ENCODE data around the gene CRYBG3.

CRYBG3 gene

DNA sequence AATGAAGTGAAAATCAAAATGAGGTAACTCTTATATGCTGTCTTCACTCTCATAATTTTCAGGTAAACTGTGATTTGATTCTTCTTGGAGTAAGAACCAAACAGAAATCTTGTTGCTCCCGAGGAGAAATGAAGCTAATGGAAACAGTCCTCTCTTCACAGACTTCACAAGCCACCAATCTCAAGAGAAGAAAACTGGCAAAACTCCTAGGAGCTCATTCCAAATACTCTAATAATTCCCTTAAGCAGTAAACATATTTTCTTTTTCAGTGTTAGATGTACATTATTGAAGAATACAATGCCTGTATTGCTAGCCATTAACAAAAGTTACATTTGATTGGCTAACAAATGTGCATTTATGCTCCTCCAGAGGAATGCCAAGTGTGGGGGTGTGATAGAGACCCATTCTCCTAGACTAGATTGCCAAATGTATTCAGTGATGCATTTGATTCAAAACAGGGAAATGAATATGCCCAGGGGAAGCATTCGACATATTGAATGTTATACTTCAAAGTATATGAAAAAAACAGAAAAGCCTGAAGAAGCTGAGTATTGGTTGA, 162.2 kb downstream of the CRYBG3 start:
- DNase-seq = no peak

GRCh38 chr3:97987306-97987705, 165.5 kb downstream of the CRYBG3 start:
- DNase-seq = no peak

- no peak for DNase-seq
These were observed 167.2 kb downstream of the CRYBG3 start for GRCh38 chr3:97988784-97989568.

- no peak for DNase-seq
These were observed 168.9 kb downstream of the CRYBG3 start for GRCh38 chr3:97990624-97991292.

DNA sequence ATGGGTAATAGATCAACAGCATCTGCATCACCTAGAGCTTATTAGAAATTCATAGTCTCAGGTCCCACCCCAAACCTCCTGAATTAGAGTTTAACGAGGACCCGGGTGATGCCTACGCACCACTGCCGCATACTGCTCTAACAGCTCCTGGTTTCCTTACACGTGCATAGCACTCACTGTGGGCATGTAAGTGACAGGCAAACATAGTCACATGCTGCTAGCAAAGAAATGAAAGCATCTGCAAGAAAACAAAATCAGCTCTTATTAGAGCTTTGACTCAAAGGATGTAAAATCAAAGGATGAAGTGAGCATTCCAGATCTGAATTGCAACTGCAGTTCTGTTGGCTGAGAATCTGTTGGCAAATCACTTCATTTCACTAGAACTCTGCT, 169.5 kb downstream of the CRYBG3 start:
- no peak for DNase-seq

DNA sequence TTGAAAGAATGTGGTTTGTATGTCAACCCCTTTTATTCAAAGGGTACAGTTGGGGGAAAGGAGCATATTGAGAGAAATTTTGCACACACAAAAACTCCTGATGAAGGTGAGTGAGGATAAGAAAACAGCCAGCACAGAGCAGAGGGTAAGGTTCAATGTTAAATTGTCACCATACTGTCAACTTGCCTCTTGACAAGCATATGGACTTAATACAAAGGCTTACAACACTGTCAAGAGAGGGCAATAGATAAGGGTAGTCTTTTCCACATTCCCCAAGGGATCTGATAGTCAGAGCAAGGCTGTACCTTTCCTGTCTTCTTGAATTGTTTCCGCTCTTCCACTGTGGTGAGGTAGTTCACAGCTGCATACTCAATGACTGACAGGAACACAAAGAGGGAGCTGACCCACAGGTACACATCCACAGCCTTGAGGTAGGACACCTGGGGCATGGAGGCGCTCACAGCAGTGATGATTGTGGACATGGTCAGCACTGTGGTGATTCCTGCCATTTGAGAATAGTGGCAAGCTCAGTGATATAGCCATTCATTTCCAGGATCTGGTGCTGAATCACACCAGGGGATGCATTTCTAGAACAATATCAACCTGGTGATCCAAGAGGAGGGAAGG, 170.8 kb downstream of the CRYBG3 start:
- no peak for DNase-seq

- DNase-seq = no peak
These were observed 171.7 kb downstream of the CRYBG3 start for GRCh38 chr3:97993526-97993925.

DNA sequence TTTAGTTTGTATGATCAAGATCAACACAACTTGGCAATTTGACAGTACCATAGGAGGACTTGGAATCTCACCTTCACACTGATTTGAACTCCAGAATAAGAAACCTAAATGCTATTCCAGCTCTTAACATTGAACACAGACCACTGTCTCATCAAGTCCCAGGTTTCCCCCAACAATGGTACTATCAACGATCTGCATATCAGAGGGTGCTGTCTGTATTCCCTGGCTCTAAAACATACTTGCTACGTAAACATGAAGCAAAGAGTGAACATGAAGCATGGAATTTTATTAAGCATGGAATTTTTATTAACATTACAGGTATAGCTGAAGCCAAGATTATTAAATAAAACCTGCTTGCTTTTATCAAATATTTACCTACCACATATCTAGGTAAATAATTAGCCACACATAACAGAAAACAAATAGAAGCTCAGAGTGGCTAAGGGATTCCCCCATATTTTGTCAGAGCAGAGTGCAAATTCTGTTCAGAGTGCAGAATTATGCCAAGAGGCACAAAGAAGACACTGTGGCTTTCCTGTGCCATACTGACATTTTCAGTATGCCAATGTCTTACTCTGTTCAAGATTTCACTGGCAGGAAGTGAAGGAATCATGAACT, 172.6 kb downstream of the CRYBG3 start:
- no peak for DNase-seq

Measured in activated CD8-positive, alpha-beta memory T cell treated with anti-CD3 and anti-CD28 coated beads, Interleukin-2, amount 50 U/mL, for 48 hours (primary cell).